Heart left ventricle (tissue), 16 donors: Measurements from ENCODE around the gene PANX1. TPM values are rescaled to one million over a fixed set of nuclear protein-coding genes. Genes with fewer than 3 reads are reported as not detected.

Source experiments
- ATAC-seq, 4 donors: fragments of 200-7000 bp; cut with Tn5 transposase; one replicate each; pipeline ENCODE4 v1.9.1; 2020 to 2022; ENCODE audit warnings: moderate library complexity in 4 of 4, mild to moderate bottlenecking in 3 of 4, moderate number of reproducible peaks in 1 of 4
- DNase-seq, 5 donors: peaks; one replicate each; pipeline ENCODE4 v3.0.0-alpha.2; 2020
- H3K27ac ChIP-seq, 12 donors: fragments of 200-600 bp; sonication (generic) in 4 of 12; one replicate each; pipeline versions ENCODE4 v1.5.0 to v1.8.0; 2016 to 2022; ENCODE audit warnings: mild to moderate bottlenecking in 2 of 12
- H3K27me3 ChIP-seq, 9 donors: fragments of 200-600 bp; sonication (generic) in 2 of 9; one replicate each; pipeline versions ENCODE4 v1.5.1 to v1.8.0; 2016 to 2022; ENCODE audit warnings: mild to moderate bottlenecking in 3 of 9
- H3K36me3 ChIP-seq, 9 donors: fragments of 200-600 bp; sonication (generic) in 2 of 9; one replicate each; pipeline versions ENCODE4 v1.5.0 to v1.8.0; 2018 to 2022; ENCODE audit warnings: mild to moderate bottlenecking in 2 of 9
- H3K4me1 ChIP-seq, 12 donors: fragments of 200-600 bp; sonication (generic) in 4 of 12; one replicate each; pipeline versions ENCODE4 v1.5.0 to v1.8.0; 2016 to 2022; ENCODE audit warnings: mild to moderate bottlenecking in 3 of 12
- H3K4me3 ChIP-seq, 12 donors: fragments of 200-600 bp; sonication (generic) in 4 of 12; one replicate each; pipeline versions ENCODE4 v1.5.0 to v1.8.0; 2017 to 2022; ENCODE audit warnings: mild to moderate bottlenecking in 9 of 12, moderate library complexity in 4 of 12
- H3K9me3 ChIP-seq, 12 donors: fragments of 200-600 bp; sonication (generic) in 4 of 12; one replicate each; pipeline versions ENCODE4 v1.5.0 to v1.8.0; 2016 to 2022; ENCODE audit warnings: mild to moderate bottlenecking in 1 of 12
- CTCF ChIP-seq, 12 donors: fragments of 200-600 bp; sonication (generic) in 4 of 12; IDR thresholded peaks; one replicate each; pipeline versions ENCODE4 v1.5.0 to v1.8.0; 2018 to 2022; ENCODE audit warnings: antibody characterized with exemption in 12 of 12, mild to moderate bottlenecking in 5 of 12
- POLR2A ChIP-seq, 2 donors: fragments of 450-650 bp; IDR thresholded peaks; one replicate each; pipeline ENCODE4 v1.6.1; 2017; ENCODE audit warnings: antibody characterized with exemption in 2 of 2, mild to moderate bottlenecking in 2 of 2, moderate library complexity in 2 of 2
- WGBS, 4 donors: extraction: QIAGEN DNeasy Blood & Tissue Kit in 2 of 4; methylation state at CpG; one replicate each; pipeline versions ENCODE4 v1.1.5 to v1.1.7; 2013 to 2018; 5-methylcytosine and 5-hydroxymethylcytosine counted together
- intact Hi-C, 10 donors: fragments of 100-400 bp; cut with DNase I; formaldehyde crosslinking; loops; one replicate each; pipeline versions ENCODE4 v1.11.1 to v1.14.2; 2022
- polyA plus RNA-seq, 2 donors: library from polyadenylated mRNA; stranded (reverse); fragments of 200-250 nt; gene quantifications; one replicate each; pipeline ENCODE4 v1.2.3, GENCODE V29; 2013
- total RNA-seq, 9 donors: library from RNA; depleted of rRNA in 2 of 9; stranded (reverse); fragments of >200 nt in 2 of 9; fragmentation: NEBNext Ultra II Directional in 3 of 9; extraction: Animal tissue kit (Norgen Biotek cat#: 25700) in 3 of 9; gene quantifications; one replicate each; pipeline versions ENCODE4 v1.1.0 to v1.2.4, GENCODE V29; 2016 to 2023
- donor health status: ischemic (EF 13 %, LVEDD 7.1; RV severe dilation, severe dysfunction).
- donor health status: healthy with polysubstance abuse.
- donor health status: DM: no; HTN: yes; CAD: no.
- donor health status: DM: no; HTN: no; CAD: no.
- donor health status: ischemic (EF 25% LVEDD 6.9; RV normal size, moderate dysfunction).
- donor health status: ischemic (EF 25% LVEDD 5.7; RV mildly dilated, moderate dysfunction).
- donor health status: healthy.
- donor health status: DM: yes; HTN: yes; CAD: no.
- donor health status: ischemic (EF 35%, LVEDD 5.7; RV mildly dilated, moderate dysfunction).
- donor health status: nonischemic (EF 11% LVEDD 7.7; RV severe dilation, severe dysfunction).
- donor health status: DM: yes; HTN: yes; CAD: no.
- donor health status: PGD.
- donor health status: ischemic (EF 29% LVEDD 5.4; RV normal size, mild dysfunction).
- donor health status: nonischemic (EF 23%, LVEDD 6.1; RV moderate dilation, normal function).

The PANX1 gene
- total and polyA plus RNA-seq, 11 donors = 5.8 to 57.5 (median 18.4) TPM

- no peak for DNase-seq
- H3K27ac ChIP-seq = no peak overlapping the region
- no peak overlapping the region for H3K4me3 ChIP-seq
- H3K27me3 ChIP-seq = no peaks in the 10 kb centered on the region
- TF ChIP-seq POLR2A (IDR thresholded peaks at IDR 0.05) = no peak
- TF ChIP-seq CTCF (IDR thresholded peaks at IDR 0.05) = no peak
- 94 to 98% (median 96%) methylated on average over 6 of the region's 6 CpGs for WGBS, 4 donors
- no peak for ATAC-seq
- no peaks in the 10 kb centered on the region for H3K36me3 ChIP-seq
- no peaks in the 10 kb centered on the region for H3K4me1 ChIP-seq
- intact Hi-C loops = loop anchor here in 1 of 10 donors (10.0 kb wide), 1 partner anchor 64 kb away; no protein-coding TSS in a partner anchor
- no peaks in the 10 kb centered on the region for H3K9me3 ChIP-seq
Measured at GRCh38 chr11:94120946-94121345, 7.7 kb upstream of the PANX1 start.

GRCh38 chr11:94125407-94126115 is 3.1 kb upstream of the PANX1 start:
- no peaks in the 10 kb centered on the region for H3K9me3 ChIP-seq
- no peak overlapping the region for H3K4me3 ChIP-seq
- H3K4me1 ChIP-seq = peaks cover 0 to 22% (median 15%) of the 10 kb centered on the region in 12 donors
- WGBS, 4 donors = 89 to 92% (median 91%) methylated on average over 8 of the region's 8 CpGs
- no peaks in the 10 kb centered on the region for H3K36me3 ChIP-seq
- DNase-seq (no peak), ATAC-seq (no peak)
- no peak overlapping the region for H3K27ac ChIP-seq
- intact Hi-C loops = loop anchor here in 1 of 10 donors (10.0 kb wide), 1 partner anchor 59 kb away; no protein-coding TSS in a partner anchor
- no peak for TF ChIP-seq POLR2A (IDR thresholded peaks at IDR 0.05)
- TF ChIP-seq CTCF (IDR thresholded peaks at IDR 0.05) = no peak
- H3K27me3 ChIP-seq = no peaks in the 10 kb centered on the region

GRCh38 chr11:94127638-94128037 is 1.0 kb upstream of the PANX1 start:
- H3K27ac ChIP-seq = peak overlapping the region in 7 of 12 donors; percentile 83 to 98 (median 91)
- TF ChIP-seq POLR2A (IDR thresholded peaks at IDR 0.05) = no peak
- TF ChIP-seq CTCF (IDR thresholded peaks at IDR 0.05) = no peak
- H3K9me3 ChIP-seq = no peaks in the 10 kb centered on the region
- no peak for ATAC-seq
- H3K4me1 ChIP-seq = peaks cover 0 to 42% (median 36%) of the 10 kb centered on the region in 12 donors
- peak overlapping the region in 10 of 12 donors; percentile 66 to 87 (median 83) for H3K4me3 ChIP-seq
- intact Hi-C loops = loop anchor here in 1 of 10 donors (10.0 kb wide), 1 partner anchor 57 kb away; no protein-coding TSS in a partner anchor
- no peaks in the 10 kb centered on the region for H3K36me3 ChIP-seq
- no peaks in the 10 kb centered on the region for H3K27me3 ChIP-seq
- no peak for DNase-seq

- TF ChIP-seq CTCF (IDR thresholded peaks at IDR 0.05) (no peak), POLR2A (IDR thresholded peaks at IDR 0.05) (no peak)
- H3K9me3 ChIP-seq = no peaks in the 10 kb centered on the region
- no peaks in the 10 kb centered on the region for H3K27me3 ChIP-seq
- peaks cover 0 to 48% (median 43%) of the 10 kb centered on the region in 12 donors for H3K4me1 ChIP-seq
- peak; percentile 17 to 47 (median 24) for ATAC-seq
- intact Hi-C loops = loop anchor here in 1 of 10 donors (10.0 kb wide), 1 partner anchor 56 kb away; no protein-coding TSS in a partner anchor
- WGBS, 4 donors = 0 to 1% (median 0%) methylated on average over 23 of the region's 23 CpGs
- H3K4me3 ChIP-seq = peak overlapping the region; percentile 62 to 87 (median 83)
- peak overlapping the region; percentile 83 to 98 (median 90) for H3K27ac ChIP-seq
- DNase-seq = peak in 2 of 5 donors; percentile 47 to 48
- H3K36me3 ChIP-seq = no peaks in the 10 kb centered on the region
Measured at GRCh38 chr11:94128291-94128745, 323 bp upstream of the PANX1 start.
